Endothelial cell of umbilical vein (primary cell): ENCODE results near the gene OXLD1. TPM values are rescaled to one million over a fixed set of nuclear protein-coding genes. Genes with fewer than 3 reads are reported as not detected.

Experiments
- BruUV-seq: library from RNA; stranded (reverse); fragments of 400-500 nt; replicated peaks from 2 replicates; lab custom pipeline; 2021; lab: Mats Ljungman, UMichigan
- CTCF ChIA-PET: fragments of 300-600, 350-600 bp; sonication (Branson Sonifier 250); formaldehyde crosslinking; loops from one replicate; lab custom pipeline; 2021; ENCODE audit warnings: antibody characterized with exemption, inconsistent platforms; lab: Charles Lee
- POLR2A ChIA-PET: fragments of 300-600, 350-600 bp; sonication (Branson Sonifier 250); formaldehyde crosslinking; loops from one replicate; lab custom pipeline; 2021; ENCODE audit warnings: antibody characterized with exemption, inconsistent platforms; lab: Charles Lee
- DNase-seq: peaks from one replicate; pipeline ENCODE4 v3.0.0-alpha.2; 2011; ENCODE audit warnings: low read depth, low spot score
- FAIRE-seq: peaks from 2 replicates; lab custom pipeline; 2011; peaks lifted over from hg19 to GRCh38; lab: Jason Lieb, UNC
- H2AFZ ChIP-seq: 2 replicates; pipeline ENCODE4 v1.6.0; 2012; ENCODE audit warnings: low read depth, low read length, control low read depth, inconsistent platforms
- H3K27ac ChIP-seq: 2 replicates; pipeline ENCODE4 v1.5.1; 2011; ENCODE audit warnings: low read depth, mild to moderate bottlenecking, control low read depth, low read length, moderate library complexity; ENCODE audit not compliant: insufficient read depth
- H3K27me3 ChIP-seq, 2 experiments: 2 replicates each; pipeline versions ENCODE4 v1.6.0 to v1.6.1; 2011; ENCODE audit warnings: low read length in 2 of 2, mixed read lengths in 1 of 2; ENCODE audit not compliant: control insufficient read depth in 2 of 2, insufficient read depth in 2 of 2
- H3K36me3 ChIP-seq, 2 experiments: 2 replicates in 1 of 2; 3 replicates in 1 of 2; pipeline ENCODE4 v1.5.1; 2011; ENCODE audit warnings: low read length in 2 of 2, mild to moderate bottlenecking in 1 of 2, moderate library complexity in 1 of 2; ENCODE audit not compliant: control insufficient read depth in 2 of 2, insufficient read depth in 2 of 2; ENCODE audit errors: extremely low read depth in 1 of 2
- H3K4me1 ChIP-seq: 3 replicates; pipeline ENCODE4 v1.5.1; 2011; ENCODE audit warnings: mild to moderate bottlenecking, low read length; ENCODE audit not compliant: control insufficient read depth, insufficient read depth; ENCODE audit errors: extremely low read depth
- H3K4me2 ChIP-seq: 2 replicates; pipeline ENCODE4 v1.6.1; 2011; ENCODE audit warnings: low read length, control low read depth, mixed read lengths; ENCODE audit not compliant: insufficient read depth
- H3K4me3 ChIP-seq, 3 experiments: fragments of 200-600 bp in 1 of 3; sonication (generic), shearing (Covaris generic) in 1 of 3; replicated peaks in 1 of 3; 2 replicates each; pipeline ENCODE4 v1.5.1; 2011 to 2016; ENCODE audit warnings: control low read depth in 3 of 3, low read length in 3 of 3, mild to moderate bottlenecking in 2 of 3, inconsistent platforms in 1 of 3, low read depth in 1 of 3, moderate library complexity in 1 of 3; ENCODE audit not compliant: insufficient read depth in 1 of 3
- H3K79me2 ChIP-seq: 2 replicates; pipeline ENCODE4 v1.6.0; 2012; ENCODE audit warnings: low read length, inconsistent platforms; ENCODE audit not compliant: control insufficient read depth, insufficient read depth
- H3K9ac ChIP-seq: replicated peaks from 2 replicates; pipeline ENCODE3; 2011; ENCODE audit warnings: low read length, control low read depth; ENCODE audit not compliant: insufficient read depth; ENCODE audit errors: extremely low read depth
- H3K9me1 ChIP-seq: replicated peaks from 3 replicates; pipeline ENCODE4 v1.6.0; 2011; ENCODE audit warnings: mild to moderate bottlenecking, low read length; ENCODE audit not compliant: control insufficient read depth, insufficient read depth; ENCODE audit errors: extremely low read depth
- H3K9me3 ChIP-seq: replicated peaks from 2 replicates; pipeline ENCODE4 v1.5.1; 2012; ENCODE audit warnings: low read length, inconsistent platforms; ENCODE audit not compliant: control insufficient read depth, insufficient read depth
- H4K20me1 ChIP-seq: replicated peaks from 2 replicates; pipeline ENCODE3; 2011; ENCODE audit warnings: mild to moderate bottlenecking, low read length; ENCODE audit not compliant: control insufficient read depth, insufficient read depth; ENCODE audit errors: extremely low read depth
- EZH2 ChIP-seq: IDR thresholded peaks from 2 replicates; pipeline ENCODE4 v1.6.1; 2012; ENCODE audit warnings: borderline replicate concordance, low read depth, mild to moderate bottlenecking, moderate library complexity, low read length, inconsistent platforms; ENCODE audit not compliant: severe bottlenecking
- FOS ChIP-seq: IDR thresholded peaks from 2 replicates; pipeline ENCODE4 v1.6.1; 2011; ENCODE audit warnings: mild to moderate bottlenecking, low read length, moderate library complexity, borderline replicate concordance; ENCODE audit not compliant: insufficient read depth
- GATA2 ChIP-seq: IDR thresholded peaks from 2 replicates; pipeline ENCODE4 v1.7.0; 2011; ENCODE audit warnings: low read depth, mild to moderate bottlenecking, moderate library complexity, mixed read lengths, low read length; ENCODE audit not compliant: insufficient read length, insufficient read depth
- JUN ChIP-seq: IDR thresholded peaks from 2 replicates; pipeline ENCODE4 v1.6.1; 2011; ENCODE audit warnings: borderline replicate concordance, low read depth; ENCODE audit not compliant: insufficient read length, insufficient read depth
- MAX ChIP-seq: IDR thresholded peaks from 2 replicates; pipeline ENCODE4 v1.6.1; 2011; ENCODE audit not compliant: insufficient read depth, insufficient read length
- MYC ChIP-seq: IDR thresholded peaks from one replicate; pipeline ENCODE4 v1.6.1; 2011; ENCODE audit warnings: mild to moderate bottlenecking, low read depth, low read length
- POLR2A ChIP-seq: IDR thresholded peaks from 2 replicates; pipeline ENCODE4 v1.6.1; 2012; ENCODE audit warnings: low read depth, mild to moderate bottlenecking, control low read depth, low read length
- POLR2AphosphoS5 ChIP-seq: IDR thresholded peaks from 2 replicates; pipeline ENCODE4 v1.6.1; 2012; ENCODE audit warnings: low read depth, mild to moderate bottlenecking, control low read depth, low read length, moderate library complexity; ENCODE audit not compliant: insufficient read depth
- dilution Hi-C: fragments of 300-500 bp; cut with MboI; formaldehyde crosslinking; loops from one replicate; pipeline ENCODE4 v1.15.0; 2019; ENCODE audit warnings: low sequenced_read_pairs; ENCODE audit not compliant: extremely low pct_ligation_motif_present
- intact Hi-C: fragments of 100-400 bp; cut with micrococcal nuclease; formaldehyde crosslinking; loops from one replicate; pipeline ENCODE4 v1.10.0; 2022
- polyA plus RNA-seq, 4 experiments: library from polyadenylated mRNA; depleted of rRNA in 3 of 4; stranded (reverse) in 3 of 4; unstranded in 1 of 4; fragments of >200 nt; gene quantifications; 2 replicates each; pipeline versions ENCODE4 v1.2.1 to v1.2.3, GENCODE V29; 2011 to 2012; ENCODE audit warnings: missing spikeins in 1 of 4
- total RNA-seq: library from RNA; stranded (reverse); gene quantifications from 2 replicates; pipeline ENCODE4 v1.2.3, GENCODE V29; 2021
- TF ChIP-seq, protein P1 (sequence below), 2 donors: IDR thresholded peaks; 1 replicate in 1 of 2; 2 replicates in 1 of 2; pipeline ENCODE4 v1.5.1; 2011; ENCODE audit warnings: low read length in 2 of 2, mild to moderate bottlenecking in 2 of 2, moderate library complexity in 2 of 2, control low read depth in 1 of 2, inconsistent platforms in 1 of 2, low read depth in 1 of 2; ENCODE audit not compliant: insufficient read depth in 1 of 2; ENCODE audit errors: extremely low read depth in 1 of 2

The OXLD1 gene
- total and polyA plus RNA-seq, 2 donors (not counting 3 experiments of a cell fraction or from before 2014, with no cell fraction given): 20.1 to 35.2 TPM

GRCh38 chr17:81672954-81673353 is 6.5 kb upstream of the OXLD1 start:
- Histone ChIP-seq H2AFZ (no peak overlapping the region), H3K36me3 (peaks cover 4 to 37% of the 10 kb centered on the region in 2 experiments), H3K4me3 (no peak overlapping the region), H3K79me2 (peaks cover 7% of the 10 kb centered on the region), H3K4me2 (no peak overlapping the region), H3K4me1 (peaks cover 5% of the 10 kb centered on the region), H3K9me3 (no peaks in the 10 kb centered on the region), H3K9ac (no peak overlapping the region), H3K27ac (no peak overlapping the region), H3K27me3 (no peaks in the 10 kb centered on the region), H4K20me1 (no peaks in the 10 kb centered on the region), H3K9me1 (no peaks in the 10 kb centered on the region)
- ChIA-PET CTCF (no interaction called here), POLR2A (no interaction called here)
- DNase-seq (no peak), FAIRE-seq (no peak)
- no TSS peak for BruUV-seq
- dilution Hi-C loops (no loop called here), intact Hi-C loops (no loop called here)
- TF ChIP-seq MAX: no peak
- no peak for TF ChIP-seq POLR2A
- no peak for TF ChIP-seq JUN
- TF ChIP-seq POLR2AphosphoS5: no peak
- no peak for TF ChIP-seq GATA2
- no peak for TF ChIP-seq FOS
- TF ChIP-seq, protein P1, sequence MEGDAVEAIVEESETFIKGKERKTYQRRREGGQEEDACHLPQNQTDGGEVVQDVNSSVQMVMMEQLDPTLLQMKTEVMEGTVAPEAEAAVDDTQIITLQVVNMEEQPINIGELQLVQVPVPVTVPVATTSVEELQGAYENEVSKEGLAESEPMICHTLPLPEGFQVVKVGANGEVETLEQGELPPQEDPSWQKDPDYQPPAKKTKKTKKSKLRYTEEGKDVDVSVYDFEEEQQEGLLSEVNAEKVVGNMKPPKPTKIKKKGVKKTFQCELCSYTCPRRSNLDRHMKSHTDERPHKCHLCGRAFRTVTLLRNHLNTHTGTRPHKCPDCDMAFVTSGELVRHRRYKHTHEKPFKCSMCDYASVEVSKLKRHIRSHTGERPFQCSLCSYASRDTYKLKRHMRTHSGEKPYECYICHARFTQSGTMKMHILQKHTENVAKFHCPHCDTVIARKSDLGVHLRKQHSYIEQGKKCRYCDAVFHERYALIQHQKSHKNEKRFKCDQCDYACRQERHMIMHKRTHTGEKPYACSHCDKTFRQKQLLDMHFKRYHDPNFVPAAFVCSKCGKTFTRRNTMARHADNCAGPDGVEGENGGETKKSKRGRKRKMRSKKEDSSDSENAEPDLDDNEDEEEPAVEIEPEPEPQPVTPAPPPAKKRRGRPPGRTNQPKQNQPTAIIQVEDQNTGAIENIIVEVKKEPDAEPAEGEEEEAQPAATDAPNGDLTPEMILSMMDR (IDR thresholded peaks at IDR 0.05; ENCODE audit: extremely low read depth in 1 of 2, insufficient read depth in 1 of 2, low read depth in 1 of 2, low read length in 2 of 2): no peak
- TF ChIP-seq EZH2: no peak
- TF ChIP-seq MYC: no peak
